B cell (primary cell): Measurements from ENCODE around the gene KIRREL3. TPM values are rescaled to one million over a fixed set of nuclear protein-coding genes. Genes with fewer than 3 reads are reported as not detected.

Experiments
- ATAC-seq: fragments of 200-7000 bp; cut with Tn5 transposase; one replicate; pipeline ENCODE4 v1.10.0; 2021; ENCODE audit warnings: low read depth, mild to moderate bottlenecking, moderate number of reproducible peaks, moderate library complexity
- CTCF ChIA-PET: fragments of 350-600 bp; sonication (Branson Sonifier 250); formaldehyde crosslinking; loops from one replicate; lab custom pipeline; 2021; ENCODE audit warnings: antibody characterized with exemption, inconsistent platforms; lab: Charles Lee
- POLR2A ChIA-PET: fragments of 350-600 bp; sonication (Branson Sonifier 250); formaldehyde crosslinking; loops from one replicate; lab custom pipeline; 2021; ENCODE audit warnings: antibody characterized with exemption; lab: Charles Lee
- DNase-seq: peaks from one replicate; pipeline ENCODE4 v3.0.0; 2013
- H2AFZ ChIP-seq: 2 replicates; pipeline ENCODE4 v1.6.1; 2012; ENCODE audit warnings: mild to moderate bottlenecking, low read depth, low read length; ENCODE audit not compliant: insufficient read depth, poor library complexity, severe bottlenecking
- H3K27ac ChIP-seq, 2 donors: 1 replicate in 1 of 2; 2 replicates in 1 of 2; pipeline ENCODE4 v1.5.1; 2012 to 2013; ENCODE audit warnings: low read length in 2 of 2, mild to moderate bottlenecking in 2 of 2, moderate library complexity in 1 of 2
- H3K27me3 ChIP-seq, 4 experiments: fragments of 200-600 bp in 1 of 4; sonication (generic) in 1 of 4; replicated peaks in 1 of 4; 1 replicate in 2 of 4; 2 replicates in 2 of 4; pipeline versions ENCODE4 v1.6.1 to v1.7.0; 2013 to 2016; ENCODE audit warnings: low read length in 3 of 4, mild to moderate bottlenecking in 2 of 4, mixed read lengths in 1 of 4, moderate library complexity in 1 of 4; ENCODE audit not compliant: insufficient read depth in 4 of 4, control insufficient read depth in 3 of 4; ENCODE audit errors: control extremely low read depth in 1 of 4
- H3K36me3 ChIP-seq, 2 experiments: replicated peaks in 1 of 2; 1 replicate in 1 of 2; 2 replicates in 1 of 2; pipeline versions ENCODE4 v1.6.1 to v1.7.1; 2013; ENCODE audit warnings: low read length in 1 of 2; ENCODE audit not compliant: insufficient read depth in 2 of 2, control insufficient read depth in 1 of 2; ENCODE audit errors: control extremely low read depth in 1 of 2, extremely low read depth in 1 of 2
- H3K4me1 ChIP-seq, 2 donors: fragments of 200-600 bp in 1 of 2; sonication (generic) in 1 of 2; 1 replicate in 1 of 2; 2 replicates in 1 of 2; pipeline versions ENCODE4 v1.5.1 to v1.6.1; 2013 to 2017; ENCODE audit warnings: low read length in 2 of 2; ENCODE audit not compliant: control insufficient read depth in 2 of 2, insufficient read depth in 2 of 2
- H3K4me2 ChIP-seq: replicated peaks from 2 replicates; pipeline ENCODE3; 2012; ENCODE audit warnings: mild to moderate bottlenecking, low read depth, low read length; ENCODE audit not compliant: poor library complexity, severe bottlenecking
- H3K4me3 ChIP-seq, 5 experiments: fragments of 200-600 bp in 1 of 5; sonication (generic) in 1 of 5; 1 replicate in 3 of 5; 2 replicates in 2 of 5; pipeline versions ENCODE4 v1.5.1 to v1.7.0; 2011 to 2016; ENCODE audit warnings: low read length in 4 of 5, mild to moderate bottlenecking in 4 of 5, low read depth in 2 of 5, control low read depth in 1 of 5, moderate library complexity in 1 of 5; ENCODE audit not compliant: insufficient read depth in 1 of 5; ENCODE audit errors: control extremely low read depth in 1 of 5, extremely low read depth in 1 of 5
- H3K79me2 ChIP-seq: fragments of 200-600 bp; sonication (generic); one replicate; pipeline ENCODE4 v1.6.0; 2016; ENCODE audit warnings: low read length; ENCODE audit not compliant: control insufficient read depth, insufficient read depth
- H3K9ac ChIP-seq: fragments of 200-600 bp; sonication (generic); 2 replicates; pipeline ENCODE4 v1.6.1; 2017; ENCODE audit warnings: mild to moderate bottlenecking, low read length, moderate library complexity
- H3K9me3 ChIP-seq, 3 donors: one replicate each; pipeline versions ENCODE4 v1.6.1 to v1.7.1; 2013; ENCODE audit warnings: low read length in 2 of 3; ENCODE audit not compliant: control insufficient read depth in 2 of 3, insufficient read depth in 1 of 3; ENCODE audit errors: control extremely low read depth in 1 of 3
- H4K20me1 ChIP-seq: 2 replicates; pipeline ENCODE4 v1.6.0; 2012; ENCODE audit warnings: mild to moderate bottlenecking, low read length; ENCODE audit not compliant: insufficient read depth, control insufficient read depth, poor library complexity, severe bottlenecking
- H3K27ac Mint-ChIP-seq: one replicate; pipeline ENCODE4 v1.8.0; 2021; ENCODE audit warnings: mixed read lengths
- H3K27me3 Mint-ChIP-seq: one replicate; pipeline ENCODE4 v1.8.0; 2021; ENCODE audit warnings: mixed read lengths
- H3K4me1 Mint-ChIP-seq: one replicate; pipeline ENCODE4 v1.8.0; 2021; ENCODE audit warnings: mixed read lengths
- H3K4me3 Mint-ChIP-seq: one replicate; pipeline ENCODE4 v1.8.0; 2021; ENCODE audit warnings: mixed read lengths
- H3K9me3 Mint-ChIP-seq: one replicate; pipeline ENCODE4 v1.8.0; 2022; ENCODE audit warnings: mixed read lengths; ENCODE audit not compliant: insufficient read depth
- EZH2 ChIP-seq: IDR thresholded peaks from 2 replicates; pipeline ENCODE4 v1.6.1; 2012; ENCODE audit warnings: borderline replicate concordance, low read depth, mild to moderate bottlenecking, moderate library complexity, low read length; ENCODE audit not compliant: insufficient read depth, poor library complexity, severe bottlenecking
- whole genome bisulfite sequencing: methylation state at CpG from one replicate; pipeline ENCODE4 v1.1.5; 2013; ENCODE audit warnings: missing lambda C conversion rate; ENCODE audit not compliant: insufficient coverage; 5-methylcytosine and 5-hydroxymethylcytosine counted together
- intact Hi-C: fragments of 100-400 bp; cut with micrococcal nuclease; formaldehyde crosslinking; loops from one replicate; pipeline ENCODE4 v1.10.0; 2022
- polyA plus RNA-seq: library from polyadenylated mRNA; depleted of rRNA; stranded (reverse); fragments of >200 nt; gene quantifications from 2 replicates; pipeline ENCODE4 v1.2.3, GENCODE V29; 2012
- total RNA-seq, 2 donors: library from RNA; stranded (reverse); fragments of 120-200 nt in 1 of 2; gene quantifications; 1 replicate in 1 of 2; 2 replicates in 1 of 2; pipeline versions ENCODE4 v1.2.3 to v1.2.4, GENCODE V29; 2013 to 2022
- TF ChIP-seq, protein P1 (sequence below): fragments of 200-600 bp; IDR thresholded peaks from one replicate; pipeline ENCODE4 v1.8.0; 2022; ENCODE audit warnings: antibody characterized with exemption, mild to moderate bottlenecking

Gene KIRREL3
- total and polyA plus RNA-seq, 2 donors (not counting 1 experiment from before 2014, with no cell fraction given), result not detected

DNA sequence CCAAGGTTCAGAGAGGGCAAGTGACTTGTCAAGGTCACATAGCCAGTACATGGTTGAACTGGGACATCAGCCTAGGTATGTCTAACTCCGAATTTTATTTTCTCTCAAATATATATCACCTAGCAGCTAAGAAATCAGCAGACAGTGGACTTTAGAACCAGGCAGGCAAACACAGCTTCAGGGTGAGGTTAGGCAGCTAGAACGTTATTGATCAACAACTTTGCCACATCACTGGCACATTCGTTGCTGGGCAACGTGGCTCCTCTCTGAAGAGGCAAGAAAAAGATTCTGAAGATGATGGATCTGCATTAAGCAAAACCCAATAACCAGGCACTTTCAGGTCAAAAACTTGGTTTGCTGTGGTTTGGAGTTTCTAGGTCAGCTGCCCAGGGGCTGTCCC, 258.0 kb downstream of the KIRREL3 start:
- Mint-ChIP-seq H3K4me1 (no peaks in the 10 kb centered on the region), H3K27me3 (peaks cover 4% of the 10 kb centered on the region), H3K27ac (no peak overlapping the region), H3K4me3 (no peak overlapping the region), H3K9me3 (peaks cover 2% of the 10 kb centered on the region)
- H4K20me1 ChIP-seq, result no peaks in the 10 kb centered on the region
- H3K4me3 ChIP-seq, result no peak overlapping the region
- no peak for DNase-seq
- no peak overlapping the region for H3K4me2 ChIP-seq
- no peaks in the 10 kb centered on the region for H3K27me3 ChIP-seq
- no peak overlapping the region for H3K9ac ChIP-seq
- ChIA-PET POLR2A (no interaction called here), CTCF (no interaction called here)
- H3K9me3 ChIP-seq, result no peaks in the 10 kb centered on the region
- H2AFZ ChIP-seq, result no peak overlapping the region
- TF ChIP-seq, protein P1, sequence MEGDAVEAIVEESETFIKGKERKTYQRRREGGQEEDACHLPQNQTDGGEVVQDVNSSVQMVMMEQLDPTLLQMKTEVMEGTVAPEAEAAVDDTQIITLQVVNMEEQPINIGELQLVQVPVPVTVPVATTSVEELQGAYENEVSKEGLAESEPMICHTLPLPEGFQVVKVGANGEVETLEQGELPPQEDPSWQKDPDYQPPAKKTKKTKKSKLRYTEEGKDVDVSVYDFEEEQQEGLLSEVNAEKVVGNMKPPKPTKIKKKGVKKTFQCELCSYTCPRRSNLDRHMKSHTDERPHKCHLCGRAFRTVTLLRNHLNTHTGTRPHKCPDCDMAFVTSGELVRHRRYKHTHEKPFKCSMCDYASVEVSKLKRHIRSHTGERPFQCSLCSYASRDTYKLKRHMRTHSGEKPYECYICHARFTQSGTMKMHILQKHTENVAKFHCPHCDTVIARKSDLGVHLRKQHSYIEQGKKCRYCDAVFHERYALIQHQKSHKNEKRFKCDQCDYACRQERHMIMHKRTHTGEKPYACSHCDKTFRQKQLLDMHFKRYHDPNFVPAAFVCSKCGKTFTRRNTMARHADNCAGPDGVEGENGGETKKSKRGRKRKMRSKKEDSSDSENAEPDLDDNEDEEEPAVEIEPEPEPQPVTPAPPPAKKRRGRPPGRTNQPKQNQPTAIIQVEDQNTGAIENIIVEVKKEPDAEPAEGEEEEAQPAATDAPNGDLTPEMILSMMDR, result no peak
- TF ChIP-seq EZH2, result no peak
- intact Hi-C loops, result no loop called here
- H3K27ac ChIP-seq, result no peak overlapping the region
- 100% methylated on average over 3 of the region's 4 CpGs for WGBS
- no peak for ATAC-seq
- H3K4me1 ChIP-seq, result no peaks in the 10 kb centered on the region
- H3K79me2 ChIP-seq, result no peaks in the 10 kb centered on the region
- no peaks in the 10 kb centered on the region for H3K36me3 ChIP-seq

- ChIA-PET CTCF (no interaction called here), POLR2A (no interaction called here)
- Mint-ChIP-seq H3K4me3 (no peak overlapping the region), H3K27me3 (peaks cover 4% of the 10 kb centered on the region), H3K27ac (no peak overlapping the region), H3K9me3 (peaks cover 2% of the 10 kb centered on the region), H3K4me1 (no peaks in the 10 kb centered on the region)
- intact Hi-C loops, result no loop called here
- TF ChIP-seq, protein P1, result no peak
- no peak for TF ChIP-seq EZH2
- no peak for ATAC-seq
- Histone ChIP-seq H3K27me3 (no peaks in the 10 kb centered on the region), H3K4me2 (no peak overlapping the region), H2AFZ (no peak overlapping the region), H3K79me2 (no peaks in the 10 kb centered on the region), H3K27ac (no peak overlapping the region), H3K9ac (no peak overlapping the region), H3K36me3 (no peaks in the 10 kb centered on the region), H3K4me3 (no peak overlapping the region), H3K9me3 (no peaks in the 10 kb centered on the region), H4K20me1 (no peaks in the 10 kb centered on the region), H3K4me1 (no peaks in the 10 kb centered on the region)
- 83% methylated on average over 1 of the region's 1 CpG for WGBS
- DNase-seq, result no peak
These were observed 259.7 kb downstream of the KIRREL3 start for GRCh38 chr11:126740846-126741245.
